GM21528 (cell line): Measurements from ENCODE around the gene VTCN1.
"Not testable (repeated sequence)": the region's sequence is repeated elsewhere in the genome, so short reads cannot be mapped to it uniquely, and the experiment has no call there.

ENCODE experiments used
- ATAC-seq: cut with Tn5 transposase; IDR thresholded peaks from one replicate; pipeline ENCODE4 v1.9.1; 2021; ENCODE audit warnings: mild to moderate bottlenecking, moderate library complexity; ENCODE audit not compliant: unreplicated experiment, low FRiP score

Gene VTCN1

DNA sequence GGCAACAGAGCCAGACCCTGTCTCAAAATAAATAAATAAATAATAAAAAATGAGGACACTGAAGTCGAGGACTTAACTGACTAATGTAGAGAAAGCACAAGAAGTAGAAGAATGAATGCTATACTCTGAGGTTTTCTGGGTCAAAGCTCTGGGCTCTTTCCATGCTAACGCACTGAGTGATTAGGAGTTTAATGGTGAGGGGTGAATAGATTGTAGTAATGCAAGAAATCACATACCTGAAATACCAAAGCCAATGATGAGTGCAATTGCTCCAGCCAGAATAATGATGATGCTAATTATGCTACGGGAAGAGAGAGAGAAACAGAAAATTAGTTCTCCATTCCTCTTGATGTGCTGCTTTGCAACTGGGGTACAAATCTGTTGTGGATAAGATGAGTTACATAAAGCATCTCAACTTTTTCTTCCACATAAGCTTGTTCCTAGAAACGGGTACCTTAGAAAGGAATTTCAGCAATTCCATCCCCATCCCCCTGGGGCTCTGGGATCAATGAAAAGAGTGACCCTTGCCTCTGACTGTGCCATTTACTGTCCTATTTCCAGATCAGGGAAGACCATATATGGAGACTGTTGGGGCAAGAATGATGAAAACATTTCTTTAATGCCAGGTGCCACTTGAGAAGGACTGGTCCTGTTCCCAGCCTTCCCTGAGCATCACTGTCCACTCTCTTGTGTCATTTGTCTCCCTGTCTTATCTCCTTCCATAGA is 40.7 kb downstream of the VTCN1 start:
- no peak for ATAC-seq

DNA sequence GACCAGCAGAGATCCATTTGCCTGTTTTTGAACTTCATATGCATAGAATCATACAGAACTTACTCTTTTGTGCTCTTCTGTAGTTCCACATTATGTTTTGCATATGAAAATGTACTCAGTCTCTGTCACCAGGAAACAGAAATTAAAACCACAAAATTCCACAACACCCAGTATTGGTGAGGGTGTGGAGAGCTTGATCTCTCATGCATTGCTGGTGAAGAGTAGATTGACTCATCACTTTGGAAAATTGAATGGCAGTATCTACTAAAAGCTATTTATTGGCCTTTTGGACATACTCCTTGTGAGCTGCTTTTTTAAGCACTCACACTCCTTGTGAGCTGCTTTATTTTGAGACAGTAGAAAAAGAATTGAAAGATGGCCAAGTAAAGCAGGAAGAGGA is 43.3 kb downstream of the VTCN1 start:
- no peak for ATAC-seq

DNA sequence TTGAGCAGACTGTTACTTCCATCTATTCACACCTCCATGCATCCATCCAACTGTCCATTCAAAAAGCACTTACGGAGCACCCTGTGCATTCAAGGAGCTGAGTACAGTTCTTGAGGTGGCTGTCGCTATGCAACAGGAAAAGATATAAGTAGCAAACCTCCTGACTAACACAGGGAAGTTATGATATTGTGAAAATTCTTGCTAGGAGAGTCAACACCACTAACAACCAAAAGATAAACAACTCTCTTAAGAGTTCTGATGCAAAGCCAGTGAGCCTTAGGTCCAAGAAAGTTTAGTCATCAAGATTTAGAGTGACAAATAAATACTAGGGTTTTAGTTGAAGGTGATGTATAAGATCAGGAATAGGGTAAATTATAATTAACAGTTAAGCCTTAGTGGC is 44.7 kb downstream of the VTCN1 start:
- ATAC-seq: no peak

DNA sequence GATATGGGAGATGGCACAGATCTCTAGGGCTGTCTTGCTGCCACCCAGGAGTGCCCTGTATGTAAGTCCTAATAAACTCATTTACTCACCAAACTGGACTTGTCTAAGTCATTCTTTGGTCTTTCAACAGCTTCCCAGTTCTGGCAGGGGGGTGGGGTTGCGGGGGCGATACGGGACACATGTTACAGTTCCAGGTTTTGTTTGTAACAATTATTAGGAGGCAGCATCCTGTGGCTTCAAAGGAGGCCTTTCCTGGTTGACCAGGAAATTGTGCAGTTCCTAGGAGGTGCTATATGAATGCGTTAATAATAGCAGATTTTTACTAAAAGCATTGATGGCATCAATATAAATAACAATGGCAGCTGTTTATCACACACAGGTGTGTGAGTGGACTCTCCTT is 46.5 kb downstream of the VTCN1 start:
- no peak for ATAC-seq

DNA sequence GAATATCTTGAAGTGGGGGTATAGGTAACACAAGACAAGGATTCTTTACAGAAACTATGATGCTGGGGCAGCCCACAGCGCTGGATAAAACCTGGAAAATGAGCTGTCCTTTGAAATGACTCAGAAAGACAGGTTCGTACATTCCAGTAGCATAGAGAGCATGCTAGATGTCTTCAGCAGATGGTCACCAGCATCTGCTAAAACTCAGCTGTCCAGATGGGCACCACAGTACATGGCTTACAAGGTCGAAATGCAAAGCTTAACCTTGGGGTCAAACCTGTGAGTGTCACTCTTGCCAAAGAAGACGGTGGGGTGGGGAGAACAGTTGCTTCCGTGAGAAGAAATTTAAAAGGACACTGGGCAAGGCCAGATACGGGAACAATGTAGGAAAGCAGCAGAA is 47.9 kb downstream of the VTCN1 start:
- ATAC-seq: no peak

DNA sequence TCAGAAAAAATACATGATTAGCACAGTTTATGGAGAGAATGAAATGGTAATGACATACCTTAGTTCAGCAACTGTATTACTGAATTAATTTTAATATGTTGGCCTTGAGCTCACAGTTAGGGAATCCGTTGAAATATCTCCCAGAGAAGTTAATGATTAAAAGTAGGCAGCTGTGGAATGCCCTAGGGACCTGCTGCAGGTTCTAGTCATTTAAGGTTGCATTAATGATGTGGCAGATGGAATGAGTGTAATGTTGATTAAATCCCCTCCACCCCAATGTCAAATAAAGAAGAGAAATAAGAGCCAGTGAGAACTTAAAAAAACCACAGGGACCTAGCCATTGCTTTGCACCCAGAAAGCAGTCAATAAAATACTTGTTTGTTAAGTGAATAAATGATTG is 48.8 kb downstream of the VTCN1 start:
- ATAC-seq: no peak

DNA sequence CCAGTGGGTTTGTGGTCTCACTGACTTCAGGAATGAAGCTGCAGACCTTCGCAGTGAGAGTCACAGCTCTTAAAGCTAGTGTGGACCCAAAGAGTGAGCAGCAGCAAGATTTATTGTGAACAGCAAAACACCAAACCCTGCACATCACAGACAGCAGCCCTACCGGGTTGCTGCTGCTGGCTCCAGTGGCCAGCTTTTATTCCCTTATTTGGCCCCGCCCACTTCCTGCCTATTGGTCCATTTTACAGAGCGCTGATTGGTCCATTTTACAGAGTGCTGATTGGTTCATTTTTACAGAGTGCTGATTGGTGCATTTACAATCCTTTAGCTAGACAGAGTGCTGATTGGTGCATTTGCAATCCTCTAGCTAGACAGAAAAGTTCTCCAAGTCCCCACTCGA is 59.4 kb downstream of the VTCN1 start:
- not testable (repeated sequence) for ATAC-seq

DNA sequence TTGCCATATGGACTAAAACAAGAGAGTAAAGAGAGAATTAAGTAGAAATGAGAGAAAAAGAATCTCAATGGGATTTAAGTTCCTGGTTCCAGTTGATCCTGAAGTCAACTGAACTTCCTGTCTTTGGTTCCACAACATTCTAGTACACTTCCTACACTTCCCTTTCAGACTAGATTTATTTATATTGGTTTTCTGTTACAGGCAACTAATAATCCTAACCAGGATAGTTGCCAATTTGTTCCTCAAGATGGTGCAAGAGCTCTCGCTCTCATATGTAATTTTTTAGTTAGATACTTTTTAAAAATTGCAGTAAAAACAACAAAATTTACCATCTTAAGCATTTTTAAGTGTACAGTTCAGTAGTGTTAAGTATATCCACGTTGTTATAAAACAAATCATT is 60.4 kb downstream of the VTCN1 start:
- no peak for ATAC-seq

DNA sequence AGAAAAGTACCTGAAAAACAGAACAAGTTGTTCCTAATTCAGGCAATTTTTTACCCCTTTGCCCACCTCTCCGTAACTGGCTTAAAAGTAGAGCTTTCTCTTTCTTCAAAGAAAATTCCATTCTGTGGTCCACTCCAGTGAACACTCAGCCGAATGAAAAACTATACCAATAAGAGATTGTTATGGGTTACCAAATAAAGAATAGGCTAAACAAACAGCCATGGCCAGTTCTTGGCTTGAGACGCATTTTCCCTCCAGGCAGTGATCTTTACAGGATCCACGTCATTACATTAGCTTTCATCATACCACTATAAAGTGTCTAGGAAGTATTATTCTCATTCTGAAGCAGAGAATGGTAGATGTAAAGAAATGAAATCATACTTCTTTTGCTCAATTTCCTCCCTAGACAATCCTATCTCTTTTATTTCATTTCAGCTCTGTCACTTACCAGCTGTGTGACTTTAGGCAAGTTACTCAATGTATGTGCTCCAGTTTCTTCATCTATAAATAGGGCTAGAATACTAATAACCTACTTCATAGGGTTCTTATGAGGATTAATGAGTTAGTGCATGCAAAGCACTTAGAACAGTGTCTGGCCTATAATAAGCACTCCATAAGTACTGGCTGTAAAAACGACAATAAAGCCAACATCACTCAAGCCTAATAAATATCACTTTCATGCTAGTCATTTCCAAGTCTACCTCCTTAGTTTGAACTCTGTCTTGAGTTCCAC is 62.7 kb downstream of the VTCN1 start:
- ATAC-seq: no peak

DNA sequence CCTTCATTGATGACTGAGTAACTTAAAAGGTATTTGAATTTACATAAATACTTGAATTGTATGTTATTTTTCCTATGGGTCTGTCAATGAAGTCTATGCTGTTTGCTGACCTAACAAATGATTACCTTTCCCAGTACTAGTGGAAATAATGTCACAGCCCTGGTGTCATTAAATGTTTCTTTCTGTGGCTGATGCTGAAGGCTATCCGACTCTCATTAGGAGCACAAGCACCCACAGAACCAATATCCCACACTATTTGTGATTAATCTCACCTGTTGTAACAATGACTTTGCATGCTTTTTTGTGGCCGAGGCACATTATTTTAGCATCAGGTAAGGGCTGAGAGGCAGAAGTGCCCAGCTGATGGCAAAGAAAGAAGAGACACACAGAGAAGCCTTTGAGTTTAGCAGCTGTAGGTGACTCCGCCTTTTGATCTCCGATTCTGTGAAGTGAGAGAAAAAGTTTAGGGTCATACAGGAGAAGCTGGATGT is 63.3 kb downstream of the VTCN1 start:
- ATAC-seq: no peak

DNA sequence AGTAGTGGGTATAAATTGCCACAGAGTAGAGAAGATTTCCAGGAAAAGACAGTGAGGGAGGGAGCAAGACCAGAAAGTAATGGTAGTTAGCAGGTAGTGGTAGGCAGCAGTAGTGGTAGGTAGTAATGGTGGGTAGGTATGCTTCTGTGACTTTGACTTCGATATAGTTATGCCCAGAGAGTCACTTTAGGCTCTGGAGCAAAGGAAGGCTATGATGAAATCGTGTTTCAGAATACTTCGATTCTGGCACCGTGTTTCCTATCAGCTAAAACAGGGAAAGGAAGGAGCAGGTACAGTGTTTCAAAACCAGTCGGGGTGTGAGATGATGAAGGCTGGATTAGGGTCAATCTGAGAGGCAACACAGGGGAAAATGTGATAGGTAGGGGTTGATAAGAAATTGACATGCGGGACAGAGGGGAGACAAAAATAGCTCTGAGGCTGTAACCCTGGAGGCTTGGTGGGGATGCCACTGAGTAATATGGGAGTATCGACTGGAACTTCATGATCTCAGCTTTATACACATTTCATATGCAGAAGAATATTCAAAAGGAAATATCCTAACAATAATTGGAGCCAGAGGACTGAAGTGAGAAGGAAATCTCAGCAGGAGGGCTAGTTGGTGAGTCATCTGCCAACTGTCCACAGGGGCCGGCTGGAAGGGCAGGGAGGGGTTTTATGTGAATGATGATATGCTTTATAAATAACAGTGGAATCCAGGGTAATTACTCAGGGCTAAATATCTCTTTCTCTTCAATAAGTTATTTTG is 64.0 kb downstream of the VTCN1 start:
- ATAC-seq: no peak

DNA sequence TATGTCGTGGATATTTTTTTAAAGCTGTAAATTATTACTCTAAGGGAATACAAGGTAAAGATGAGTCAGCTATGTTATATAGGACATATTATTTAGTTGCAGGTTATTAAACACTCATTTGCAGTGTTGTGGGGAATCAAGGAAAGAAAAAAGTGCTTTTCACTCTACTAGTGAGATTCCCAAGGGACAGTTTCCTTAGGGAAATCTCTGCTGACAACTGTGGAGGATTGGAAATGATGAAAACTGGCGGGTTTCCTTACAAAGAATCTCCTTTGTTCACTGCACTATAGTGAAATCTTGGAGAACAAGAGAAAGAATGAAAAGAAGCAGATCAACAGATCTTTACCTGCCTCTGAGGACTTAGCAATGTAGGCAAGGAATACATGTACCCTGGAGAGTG is 64.7 kb downstream of the VTCN1 start:
- ATAC-seq: no peak

DNA sequence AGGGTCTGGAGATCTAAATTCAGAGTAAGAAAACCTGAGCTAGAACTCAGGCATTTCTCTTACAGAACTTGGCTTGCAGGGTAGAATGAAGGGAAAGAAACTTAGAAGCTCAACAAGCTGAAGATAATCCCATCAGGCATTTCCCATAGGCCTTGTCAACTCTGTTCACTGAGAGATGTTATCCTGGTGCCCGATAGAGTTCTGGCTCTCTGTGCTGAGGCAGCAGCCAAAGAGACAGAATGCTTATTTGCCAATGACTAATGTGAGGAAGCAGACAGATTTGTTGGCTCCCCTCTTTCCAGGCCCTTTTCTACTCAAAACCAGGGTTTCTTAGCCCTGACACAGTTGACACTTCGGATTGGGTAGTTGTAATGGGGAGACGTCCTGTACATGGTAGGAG is 66.9 kb downstream of the VTCN1 start:
- ATAC-seq: no peak

DNA sequence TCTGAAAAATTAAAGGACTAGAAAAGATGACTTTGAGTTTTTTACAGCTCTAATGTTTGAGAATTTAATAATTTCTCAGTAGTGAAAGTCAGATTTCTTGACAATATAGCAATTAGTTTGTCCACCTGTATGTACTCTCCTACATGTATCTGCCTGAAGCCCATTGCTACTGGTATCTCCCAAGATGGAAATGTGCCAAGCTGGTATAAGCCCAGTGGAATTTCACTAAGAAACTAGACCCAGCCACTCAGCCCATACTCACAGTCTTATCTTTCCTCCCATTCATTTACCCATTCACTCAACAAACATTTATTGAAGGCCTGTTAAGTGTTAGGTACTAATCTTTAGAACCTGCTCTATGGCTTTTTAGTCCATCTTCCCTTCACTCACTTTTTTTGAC is 67.6 kb downstream of the VTCN1 start:
- no peak for ATAC-seq

DNA sequence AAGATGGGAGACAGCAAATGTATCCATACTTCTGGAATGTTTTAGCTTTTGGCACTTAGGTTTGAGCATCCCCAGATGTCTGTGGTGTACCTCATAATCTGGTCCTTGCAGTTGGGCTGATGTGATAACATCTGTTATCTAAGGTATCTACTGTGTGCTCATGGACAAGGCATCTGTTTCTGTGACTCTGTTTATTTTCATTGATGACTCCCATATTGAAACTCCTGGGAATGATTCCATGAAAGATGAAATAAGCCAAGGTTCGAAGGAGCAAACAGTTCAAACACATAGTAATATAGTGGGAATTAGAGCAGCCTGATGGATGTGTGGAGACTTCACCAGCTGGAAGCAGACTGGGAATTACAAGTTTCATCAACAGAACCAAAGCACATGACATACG is 68.5 kb downstream of the VTCN1 start:
- ATAC-seq: no peak

DNA sequence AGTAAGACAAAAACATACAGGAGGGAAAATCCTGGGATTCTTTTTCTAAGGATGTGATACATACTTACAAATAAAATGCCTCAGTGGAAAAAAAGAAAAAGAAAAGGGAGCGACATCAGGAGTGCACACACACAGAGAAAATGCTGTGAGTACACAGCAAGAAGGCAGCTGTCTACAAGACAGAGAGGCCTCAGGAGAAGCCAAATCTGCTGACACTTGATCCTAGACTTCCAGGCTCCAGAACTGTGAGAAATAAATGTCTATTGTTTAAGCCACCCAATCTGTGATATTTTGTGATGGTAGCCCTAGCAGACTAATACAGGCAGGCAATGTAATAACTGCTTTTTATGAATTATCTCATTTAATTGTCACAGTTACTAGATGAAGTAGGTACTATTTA is 72.2 kb downstream of the VTCN1 start:
- ATAC-seq: no peak

DNA sequence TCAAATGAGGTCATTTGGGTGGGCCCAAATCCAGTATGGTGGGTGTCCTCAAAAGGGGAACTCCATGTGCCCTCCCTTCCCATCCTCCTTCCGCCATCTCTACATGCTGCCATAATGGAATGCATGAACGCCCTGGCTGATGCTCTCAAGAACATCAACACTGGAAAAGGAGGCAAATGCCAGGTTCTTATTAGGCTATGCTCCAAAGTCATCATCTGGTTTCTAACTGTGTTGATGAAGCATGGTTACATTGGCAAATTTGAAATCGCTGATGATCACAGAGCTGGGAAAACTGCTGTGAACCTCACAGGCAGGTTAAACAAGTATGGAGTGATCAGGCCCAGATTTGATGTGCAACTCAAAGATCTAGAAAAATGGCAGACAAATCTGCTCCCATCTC is 72.6 kb downstream of the VTCN1 start:
- ATAC-seq: no peak

DNA sequence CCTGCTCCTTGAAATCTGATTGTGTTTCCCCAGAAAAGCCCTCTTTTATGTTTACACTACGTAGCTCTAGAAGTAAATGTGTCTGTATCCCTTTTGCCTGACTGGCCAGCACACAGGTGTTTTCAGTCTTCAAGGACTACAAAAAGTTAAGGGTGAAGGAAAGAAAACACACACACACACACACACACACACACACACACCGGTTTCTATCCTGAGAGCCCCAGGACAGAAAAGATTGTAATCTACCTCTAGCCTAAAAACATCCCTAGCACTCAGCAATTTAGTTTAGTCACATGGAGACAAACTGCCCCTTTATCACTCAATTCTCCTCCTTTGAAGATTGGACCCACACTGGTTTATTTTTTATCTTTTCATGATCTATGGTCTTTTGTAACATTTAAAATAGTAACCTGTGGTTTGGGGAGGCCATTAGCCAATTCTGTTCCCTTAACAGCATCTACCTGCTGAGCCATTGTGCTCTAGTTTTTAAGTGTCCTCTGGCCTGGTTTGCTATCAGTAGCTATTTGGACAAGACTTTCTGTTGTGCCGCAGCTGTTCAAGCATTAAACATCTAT is 73.4 kb downstream of the VTCN1 start:
- no peak for ATAC-seq

DNA sequence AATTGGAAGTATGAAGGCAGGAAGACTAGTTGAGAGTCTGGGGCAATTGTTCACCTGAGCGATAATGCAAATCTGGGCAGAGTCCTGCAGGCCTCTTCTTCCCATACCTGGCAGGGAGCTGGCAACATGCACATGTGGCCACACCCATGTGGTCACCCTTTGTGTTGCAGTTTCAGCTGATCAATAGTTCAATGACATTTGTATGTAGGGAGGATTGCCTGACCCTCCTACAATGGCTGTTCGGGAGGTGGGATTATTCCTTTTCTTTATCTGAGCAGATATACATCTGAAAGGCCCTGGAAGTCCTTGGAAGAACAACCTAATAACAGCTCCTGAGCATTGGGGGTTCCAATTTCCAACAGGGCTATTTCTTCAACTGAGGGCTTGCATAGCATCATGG is 74.0 kb downstream of the VTCN1 start:
- ATAC-seq: no peak

DNA sequence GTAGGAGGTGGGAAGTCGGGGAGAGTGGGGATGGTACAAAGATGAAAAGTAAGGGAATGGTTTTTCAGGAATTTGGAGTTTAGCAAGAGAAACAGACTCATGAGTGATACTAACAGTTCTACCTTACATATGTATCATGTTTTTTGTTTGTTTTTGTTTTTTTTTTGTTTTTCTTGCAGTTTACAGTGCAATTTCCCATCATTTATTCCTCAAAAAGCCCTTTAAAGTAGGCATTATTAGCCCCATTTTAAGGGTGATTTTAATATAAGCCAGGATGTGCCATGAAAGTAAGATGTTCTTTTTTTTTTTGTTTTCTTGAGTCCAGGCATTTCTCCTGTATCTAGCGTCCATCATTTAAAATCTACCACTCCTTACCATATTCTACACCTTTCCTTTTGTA is 75.4 kb downstream of the VTCN1 start:
- no peak for ATAC-seq

DNA sequence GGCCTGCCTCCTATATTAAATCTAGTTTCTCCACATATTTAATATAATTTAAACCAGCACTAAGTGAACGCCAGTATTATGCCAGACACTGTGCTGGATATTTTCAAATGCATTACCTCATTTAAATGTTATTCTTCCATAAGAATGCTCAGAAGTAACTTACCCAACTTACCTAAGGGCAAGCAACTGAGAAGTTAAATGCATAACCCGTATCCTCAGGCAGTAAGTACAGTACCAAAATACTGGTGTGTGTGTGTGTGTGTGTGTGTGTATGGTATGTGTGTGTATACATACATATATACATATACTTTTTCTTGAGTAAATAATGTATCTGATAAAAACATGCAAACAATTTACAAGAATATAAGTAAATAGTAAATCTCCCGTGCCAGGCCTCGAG is 80.2 kb downstream of the VTCN1 start:
- ATAC-seq: no peak
